ENCODE data around the gene LRRC57.

Gene LRRC57

DNA sequence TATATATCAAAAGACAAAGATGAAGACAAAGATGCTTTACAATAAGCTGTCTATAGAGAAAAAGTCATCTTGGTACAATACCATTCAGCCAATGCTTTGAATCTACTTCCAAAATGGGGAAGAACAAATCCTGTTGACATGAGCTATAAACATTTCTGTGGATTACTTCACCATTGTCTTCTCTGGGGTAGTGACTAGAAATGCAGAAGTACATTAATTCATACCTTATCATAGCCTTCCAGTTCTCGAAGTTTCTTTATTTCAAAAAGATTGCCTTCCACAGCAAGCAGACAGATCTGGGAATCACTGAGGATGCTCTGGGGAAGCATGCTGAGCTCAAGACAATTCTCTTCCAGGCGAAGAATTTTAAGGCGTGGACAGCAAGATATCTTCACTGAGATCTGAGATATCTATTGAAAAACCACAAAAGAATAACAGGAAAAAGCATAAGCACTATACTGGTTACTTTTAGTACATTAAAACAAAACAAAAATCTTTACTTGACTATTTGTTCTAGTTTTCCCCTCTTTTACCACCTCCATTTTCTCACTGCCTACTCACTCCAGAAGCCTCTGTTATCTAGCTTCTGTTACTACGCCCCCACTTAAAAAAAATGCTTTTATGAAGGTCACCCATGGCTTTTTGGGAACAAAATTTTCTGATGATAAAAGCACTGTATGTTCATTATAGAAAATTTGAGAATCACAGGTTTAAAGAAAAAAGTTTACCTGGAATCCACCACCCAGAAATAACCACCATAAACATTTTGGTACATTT lies 3.6 kb downstream of the LRRC57 start:
- Histone ChIP-seq H3K4me3 (ENCODE audit: low read depth, low read length) (no peak overlapping the region), H3K9ac (ENCODE audit: low read depth, low read length) (no peak overlapping the region), H3K36me3 (ENCODE audit: control insufficient read depth, insufficient read depth, low read length) (no peaks in the 10 kb centered on the region), H3K9me3 (ENCODE audit: control insufficient read depth, insufficient read depth, low read length) (no peaks in the 10 kb centered on the region), H3K27me3 (ENCODE audit: control insufficient read depth, insufficient read depth, low read length) (no peaks in the 10 kb centered on the region), H3K4me1 (ENCODE audit: control insufficient read depth, insufficient read depth, low read length) (no peaks in the 10 kb centered on the region)

DNA sequence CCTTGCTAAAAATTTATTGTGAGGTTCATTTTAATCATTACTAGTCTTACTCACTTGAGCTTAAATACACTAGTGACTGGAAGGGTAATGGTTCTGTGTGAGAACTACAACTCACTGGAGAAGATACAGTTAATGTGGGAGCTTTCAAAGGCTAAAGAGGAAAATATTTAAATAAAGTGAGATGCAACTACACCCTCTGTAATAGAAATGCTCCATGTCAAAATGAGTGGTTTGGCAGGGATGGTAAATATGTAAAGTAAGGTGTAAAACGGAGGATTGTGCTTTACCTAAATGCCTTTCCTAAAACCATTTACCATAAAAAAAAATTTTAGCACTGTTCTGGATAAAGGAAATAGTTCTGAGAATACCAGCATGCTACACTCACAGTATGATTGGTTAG lies 15.3 kb downstream of the LRRC57 start:
- H3K36me3 ChIP-seq (ENCODE audit: control insufficient read depth, insufficient read depth, low read length), result peaks cover 7% of the 10 kb centered on the region

DNA sequence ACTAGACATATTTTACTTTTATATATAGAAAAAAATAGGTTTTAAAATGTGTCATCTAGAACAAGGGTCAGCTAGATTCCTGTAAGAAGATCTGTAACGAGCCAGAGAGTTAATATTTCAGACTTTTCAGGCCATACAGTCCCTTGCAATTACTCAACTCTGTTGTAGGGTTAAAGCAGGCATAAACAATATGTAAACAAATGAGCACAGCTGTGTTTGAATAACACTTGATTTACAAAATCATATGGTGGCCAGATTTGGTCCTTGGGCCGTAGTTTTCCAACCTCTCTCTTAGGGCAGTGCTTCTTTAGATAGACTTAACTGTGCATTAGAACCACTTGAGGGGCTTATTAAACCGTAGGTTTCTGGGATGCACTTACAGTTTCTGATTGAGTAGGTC lies 19.6 kb downstream of the LRRC57 start:
- Histone ChIP-seq H3K36me3 (ENCODE audit: control insufficient read depth, insufficient read depth, low read length) (peaks cover 10% of the 10 kb centered on the region), H3K9me3 (ENCODE audit: control insufficient read depth, insufficient read depth, low read length) (no peaks in the 10 kb centered on the region), H3K4me3 (ENCODE audit: low read depth, low read length) (no peak overlapping the region), H3K9ac (ENCODE audit: low read depth, low read length) (no peak overlapping the region), H3K27me3 (ENCODE audit: control insufficient read depth, insufficient read depth, low read length) (no peaks in the 10 kb centered on the region), H3K4me1 (ENCODE audit: control insufficient read depth, insufficient read depth, low read length) (no peaks in the 10 kb centered on the region)

More for the DNA sequence above, 15.3 kb downstream of the LRRC57 start:
- Histone ChIP-seq H3K9me3 (ENCODE audit: control insufficient read depth, insufficient read depth, low read length) (no peaks in the 10 kb centered on the region), H3K4me3 (ENCODE audit: low read depth, low read length) (no peak overlapping the region), H3K9ac (ENCODE audit: low read depth, low read length) (no peak overlapping the region), H3K27me3 (ENCODE audit: control insufficient read depth, insufficient read depth, low read length) (no peaks in the 10 kb centered on the region), H3K4me1 (ENCODE audit: control insufficient read depth, insufficient read depth, low read length) (no peaks in the 10 kb centered on the region)

GRCh38 chr15:42523331-42523730 lies 25.3 kb downstream of the LRRC57 start:
- Histone ChIP-seq H3K27me3 (ENCODE audit: control insufficient read depth, insufficient read depth, low read length) (no peaks in the 10 kb centered on the region), H3K4me3 (ENCODE audit: low read depth, low read length) (no peak overlapping the region), H3K4me1 (ENCODE audit: control insufficient read depth, insufficient read depth, low read length) (no peaks in the 10 kb centered on the region), H3K9ac (ENCODE audit: low read depth, low read length) (no peak overlapping the region), H3K36me3 (ENCODE audit: control insufficient read depth, insufficient read depth, low read length) (peaks cover 3% of the 10 kb centered on the region), H3K9me3 (ENCODE audit: control insufficient read depth, insufficient read depth, low read length) (no peaks in the 10 kb centered on the region)

DNA sequence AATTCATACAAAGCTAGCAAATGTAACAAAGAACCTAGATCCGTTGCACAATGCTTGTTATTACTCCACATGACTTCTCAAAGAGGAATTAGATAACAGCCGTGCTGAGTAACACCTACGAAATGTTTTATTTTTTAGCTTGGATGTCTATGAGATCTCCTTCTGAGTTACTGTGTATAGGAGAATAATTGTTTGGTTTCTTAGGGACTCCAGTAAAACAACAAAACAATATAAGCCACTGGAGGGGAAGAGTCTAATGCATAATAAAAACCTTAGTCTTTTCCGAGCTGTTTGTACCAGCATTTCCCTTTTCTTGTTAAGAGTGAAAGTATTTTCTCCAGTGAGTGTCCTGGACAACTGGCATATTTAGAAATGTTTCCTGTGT lies 37.6 kb downstream of the LRRC57 start:
- Histone ChIP-seq H3K27me3 (ENCODE audit: control insufficient read depth, insufficient read depth, low read length) (no peaks in the 10 kb centered on the region), H3K4me1 (ENCODE audit: control insufficient read depth, insufficient read depth, low read length) (no peaks in the 10 kb centered on the region), H3K9me3 (ENCODE audit: control insufficient read depth, insufficient read depth, low read length) (no peaks in the 10 kb centered on the region), H3K9ac (ENCODE audit: low read depth, low read length) (no peak overlapping the region), H3K36me3 (ENCODE audit: control insufficient read depth, insufficient read depth, low read length) (no peaks in the 10 kb centered on the region), H3K4me3 (ENCODE audit: low read depth, low read length) (no peak overlapping the region)

GRCh38 chr15:42510258-42511006 lies 38.2 kb downstream of the LRRC57 start:
- Histone ChIP-seq H3K4me3 (ENCODE audit: low read depth, low read length) (no peak overlapping the region), H3K9me3 (ENCODE audit: control insufficient read depth, insufficient read depth, low read length) (no peaks in the 10 kb centered on the region), H3K36me3 (ENCODE audit: control insufficient read depth, insufficient read depth, low read length) (no peaks in the 10 kb centered on the region), H3K4me1 (ENCODE audit: control insufficient read depth, insufficient read depth, low read length) (no peaks in the 10 kb centered on the region), H3K27me3 (ENCODE audit: control insufficient read depth, insufficient read depth, low read length) (no peaks in the 10 kb centered on the region), H3K9ac (ENCODE audit: low read depth, low read length) (no peak overlapping the region)

DNA sequence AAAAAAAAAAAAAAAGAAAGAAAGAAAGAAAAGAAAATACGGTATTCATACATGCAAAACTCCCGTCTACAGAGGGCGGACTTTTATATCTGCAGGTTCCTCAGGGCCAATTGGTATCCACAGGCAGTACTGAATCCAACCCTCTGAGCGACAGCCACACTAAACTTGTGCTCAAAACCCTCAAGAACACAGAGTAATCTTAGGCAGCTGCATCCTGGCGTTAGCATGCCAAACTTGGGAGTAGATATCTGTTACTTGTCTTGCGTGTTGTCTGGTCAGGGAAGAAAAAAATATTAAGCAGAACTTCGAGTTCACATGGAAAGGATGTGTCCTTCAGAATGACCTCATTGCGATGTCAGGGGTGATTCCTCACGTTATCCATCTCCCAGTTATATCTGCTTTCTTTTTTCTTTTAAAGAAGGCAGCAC lies 40.3 kb downstream of the LRRC57 start:
- H3K9ac ChIP-seq (ENCODE audit: low read depth, low read length), result no peak overlapping the region
- no peaks in the 10 kb centered on the region for H3K36me3 ChIP-seq (ENCODE audit: control insufficient read depth, insufficient read depth, low read length)
- no peak overlapping the region for H3K4me3 ChIP-seq (ENCODE audit: low read depth, low read length)
- no peaks in the 10 kb centered on the region for H3K9me3 ChIP-seq (ENCODE audit: control insufficient read depth, insufficient read depth, low read length)
- no peaks in the 10 kb centered on the region for H3K4me1 ChIP-seq (ENCODE audit: control insufficient read depth, insufficient read depth, low read length)
- no peaks in the 10 kb centered on the region for H3K27me3 ChIP-seq (ENCODE audit: control insufficient read depth, insufficient read depth, low read length)

- H3K27me3 ChIP-seq (ENCODE audit: control insufficient read depth, insufficient read depth, low read length), result no peaks in the 10 kb centered on the region
- H3K4me1 ChIP-seq (ENCODE audit: control insufficient read depth, insufficient read depth, low read length), result no peaks in the 10 kb centered on the region
- no peak overlapping the region for H3K9ac ChIP-seq (ENCODE audit: low read depth, low read length)
- H3K4me3 ChIP-seq (ENCODE audit: low read depth, low read length), result no peak overlapping the region
- H3K9me3 ChIP-seq (ENCODE audit: control insufficient read depth, insufficient read depth, low read length), result no peaks in the 10 kb centered on the region
- no peaks in the 10 kb centered on the region for H3K36me3 ChIP-seq (ENCODE audit: control insufficient read depth, insufficient read depth, low read length)
Observed at GRCh38 chr15:42507514-42507913, 41.1 kb downstream of the LRRC57 start.

- Histone ChIP-seq H3K4me1 (ENCODE audit: control insufficient read depth, insufficient read depth, low read length) (no peaks in the 10 kb centered on the region), H3K36me3 (ENCODE audit: control insufficient read depth, insufficient read depth, low read length) (no peaks in the 10 kb centered on the region), H3K27me3 (ENCODE audit: control insufficient read depth, insufficient read depth, low read length) (no peaks in the 10 kb centered on the region), H3K9ac (ENCODE audit: low read depth, low read length) (no peak overlapping the region), H3K9me3 (ENCODE audit: control insufficient read depth, insufficient read depth, low read length) (no peaks in the 10 kb centered on the region), H3K4me3 (ENCODE audit: low read depth, low read length) (no peak overlapping the region)
Observed at GRCh38 chr15:42504631-42505030, 44.0 kb downstream of the LRRC57 start.

- no peaks in the 10 kb centered on the region for H3K9me3 ChIP-seq (ENCODE audit: control insufficient read depth, insufficient read depth, low read length)
- H3K4me1 ChIP-seq (ENCODE audit: control insufficient read depth, insufficient read depth, low read length), result no peaks in the 10 kb centered on the region
- no peaks in the 10 kb centered on the region for H3K36me3 ChIP-seq (ENCODE audit: control insufficient read depth, insufficient read depth, low read length)
- no peak overlapping the region for H3K9ac ChIP-seq (ENCODE audit: low read depth, low read length)
- no peaks in the 10 kb centered on the region for H3K27me3 ChIP-seq (ENCODE audit: control insufficient read depth, insufficient read depth, low read length)
- no peak overlapping the region for H3K4me3 ChIP-seq (ENCODE audit: low read depth, low read length)
Observed at GRCh38 chr15:42503825-42504224, 44.8 kb downstream of the LRRC57 start.

GRCh38 chr15:42502477-42502876 lies 46.1 kb downstream of the LRRC57 start:
- H3K27me3 ChIP-seq (ENCODE audit: control insufficient read depth, insufficient read depth, low read length), result no peaks in the 10 kb centered on the region
- no peaks in the 10 kb centered on the region for H3K9me3 ChIP-seq (ENCODE audit: control insufficient read depth, insufficient read depth, low read length)
- no peak overlapping the region for H3K9ac ChIP-seq (ENCODE audit: low read depth, low read length)
- H3K36me3 ChIP-seq (ENCODE audit: control insufficient read depth, insufficient read depth, low read length), result no peaks in the 10 kb centered on the region
- H3K4me3 ChIP-seq (ENCODE audit: low read depth, low read length), result no peak overlapping the region
- H3K4me1 ChIP-seq (ENCODE audit: control insufficient read depth, insufficient read depth, low read length), result peaks cover 5% of the 10 kb centered on the region

All from iPS-15b (cell line).